LNCaP clone FGC (cell line): ENCODE results near the gene IFNK.

ENCODE experiments used
- DNase-seq: peaks from one replicate; pipeline ENCODE4 v3.0.0-alpha.2; 2011; ENCODE audit warnings: low read depth
- H3K4me3 ChIP-seq: 2 replicates; pipeline ENCODE4 v1.5.1; 2011; ENCODE audit warnings: mild to moderate bottlenecking, low read depth, low read length, control low read depth
- TF ChIP-seq, protein P1 (sequence below): IDR thresholded peaks from 2 replicates; pipeline ENCODE4 v1.5.1; 2012; ENCODE audit warnings: mild to moderate bottlenecking; ENCODE audit not compliant: control insufficient read depth, insufficient read depth; ENCODE audit errors: extremely low read depth

Gene IFNK

GRCh38 chr9:27524236-27524635 is at the start of gene IFNK:
TSS of gene IFNK (plus strand) at chr9:27524290. CDS start at chr9:27524337, 47 bp downstream.
- DNase-seq = no peak
- no peak within 1 kb of the TSS for H3K4me3 ChIP-seq
- TF ChIP-seq, protein P1, sequence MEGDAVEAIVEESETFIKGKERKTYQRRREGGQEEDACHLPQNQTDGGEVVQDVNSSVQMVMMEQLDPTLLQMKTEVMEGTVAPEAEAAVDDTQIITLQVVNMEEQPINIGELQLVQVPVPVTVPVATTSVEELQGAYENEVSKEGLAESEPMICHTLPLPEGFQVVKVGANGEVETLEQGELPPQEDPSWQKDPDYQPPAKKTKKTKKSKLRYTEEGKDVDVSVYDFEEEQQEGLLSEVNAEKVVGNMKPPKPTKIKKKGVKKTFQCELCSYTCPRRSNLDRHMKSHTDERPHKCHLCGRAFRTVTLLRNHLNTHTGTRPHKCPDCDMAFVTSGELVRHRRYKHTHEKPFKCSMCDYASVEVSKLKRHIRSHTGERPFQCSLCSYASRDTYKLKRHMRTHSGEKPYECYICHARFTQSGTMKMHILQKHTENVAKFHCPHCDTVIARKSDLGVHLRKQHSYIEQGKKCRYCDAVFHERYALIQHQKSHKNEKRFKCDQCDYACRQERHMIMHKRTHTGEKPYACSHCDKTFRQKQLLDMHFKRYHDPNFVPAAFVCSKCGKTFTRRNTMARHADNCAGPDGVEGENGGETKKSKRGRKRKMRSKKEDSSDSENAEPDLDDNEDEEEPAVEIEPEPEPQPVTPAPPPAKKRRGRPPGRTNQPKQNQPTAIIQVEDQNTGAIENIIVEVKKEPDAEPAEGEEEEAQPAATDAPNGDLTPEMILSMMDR = no peak

DNA sequence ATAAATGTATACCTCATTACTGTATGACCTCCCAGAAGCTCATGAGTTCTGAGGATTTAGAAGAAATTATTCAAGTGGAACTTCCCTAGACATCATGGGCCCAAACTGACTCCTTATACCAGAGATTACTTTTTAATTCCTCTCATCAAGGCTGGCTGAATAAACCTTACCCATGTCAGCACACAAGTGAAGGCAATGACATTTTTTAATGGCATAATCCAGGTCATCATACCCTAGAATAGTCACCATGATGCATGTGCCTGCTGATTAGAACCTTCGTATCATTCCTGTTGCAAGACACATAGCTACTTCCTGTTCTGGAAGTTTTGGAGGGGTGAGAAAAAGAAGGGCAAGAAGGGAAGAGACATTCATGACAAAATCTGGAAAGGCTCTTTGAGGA is 49.8 kb upstream of the IFNK start:
- TF ChIP-seq, protein P1 = no peak
- DNase-seq = no peak
- H3K4me3 ChIP-seq = no peak overlapping the region

DNA sequence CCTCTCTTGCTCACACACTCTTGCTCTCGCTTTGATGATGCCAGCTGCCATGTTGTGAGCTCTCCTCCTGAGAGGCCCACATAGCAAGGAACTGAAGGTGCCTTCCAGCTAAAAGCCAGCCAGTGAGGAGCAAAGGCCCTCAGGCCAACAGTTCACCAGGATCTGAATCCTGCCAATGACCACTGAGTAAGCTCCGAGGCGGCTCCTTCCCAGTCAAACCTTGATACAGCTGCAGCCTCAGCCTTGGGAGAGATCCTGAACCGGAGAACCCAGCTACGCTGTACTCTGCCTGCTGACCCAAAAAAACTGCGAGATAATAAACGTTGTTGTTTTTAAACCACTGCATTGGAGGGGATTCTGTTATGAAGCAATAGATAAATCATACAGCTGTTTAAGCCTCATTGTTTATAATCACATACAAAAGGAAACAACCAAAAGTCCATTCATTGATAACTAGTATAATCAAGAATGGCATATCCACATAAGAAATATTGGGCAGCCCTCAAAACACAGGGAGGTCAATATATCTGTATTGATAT is 49.0 kb upstream of the IFNK start:
- TF ChIP-seq, protein P1 = no peak
- H3K4me3 ChIP-seq = no peak overlapping the region
- no peak for DNase-seq

GRCh38 chr9:27476870-27477515 is 47.1 kb upstream of the IFNK start:
- TF ChIP-seq, protein P1 = no peak
- no peak for DNase-seq
- H3K4me3 ChIP-seq = no peak overlapping the region

DNA sequence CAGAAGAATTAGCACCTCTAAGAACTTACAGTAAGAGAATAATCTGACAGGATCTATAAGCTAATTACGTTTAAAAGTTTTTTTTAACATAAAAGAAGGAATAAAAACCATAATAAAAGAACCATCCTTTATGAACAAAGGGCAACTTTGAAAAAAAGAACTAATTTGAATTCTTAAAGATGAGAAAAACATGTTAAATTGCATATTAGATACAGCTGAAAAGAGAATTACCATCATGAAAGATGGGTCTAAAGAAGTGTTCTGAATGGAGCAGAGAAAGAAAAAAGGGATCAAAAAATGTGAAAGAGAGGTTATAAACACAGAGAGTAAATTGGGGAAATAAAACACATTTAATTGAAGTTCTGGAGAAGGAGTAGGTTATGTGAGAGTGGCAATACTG is 45.8 kb upstream of the IFNK start:
- no peak overlapping the region for H3K4me3 ChIP-seq
- TF ChIP-seq, protein P1 = no peak
- no peak for DNase-seq

DNA sequence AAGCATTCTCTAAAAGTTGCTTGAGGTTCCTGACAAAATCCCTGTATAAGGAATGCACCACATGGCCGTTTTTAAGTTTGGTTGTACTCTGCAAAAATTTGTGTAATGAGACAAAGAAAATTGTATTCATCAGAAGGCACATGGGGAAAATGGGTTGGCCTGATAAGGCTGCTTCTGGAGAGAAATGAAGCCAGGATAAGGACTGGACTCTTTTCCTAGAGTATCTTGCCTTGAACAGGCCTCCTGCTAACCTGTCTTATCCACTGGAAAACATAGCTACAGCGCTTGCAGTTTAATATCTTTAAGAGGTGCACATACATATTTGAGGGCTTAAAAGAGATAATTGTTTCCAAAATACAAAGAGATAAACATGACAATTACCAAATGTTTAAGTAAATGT is 41.4 kb upstream of the IFNK start:
- no peak for DNase-seq
- H3K4me3 ChIP-seq = no peak overlapping the region
- TF ChIP-seq, protein P1 = no peak

- no peak overlapping the region for H3K4me3 ChIP-seq
- TF ChIP-seq, protein P1 = no peak
- DNase-seq = no peak
Observed at GRCh38 chr9:27483576-27483975, 40.5 kb upstream of the IFNK start.
